HepG2 (cell line): ENCODE results near the gene PNKD. TPM values are rescaled to one million over a fixed set of nuclear protein-coding genes. Genes with fewer than 3 reads are reported as not detected.
"Not testable (repeated sequence)": the region's sequence is repeated elsewhere in the genome, so short reads cannot be mapped to it uniquely, and the experiment has no call there.

Experiments used
- ATAC-seq: fragments of 200-7000 bp; cut with Tn5 transposase; 3 replicates; pipeline ENCODE4 v1.9.1; 2020; ENCODE audit warnings: mild to moderate bottlenecking, moderate library complexity
- BruUV-seq: library from RNA; stranded (reverse); fragments of 400-500 nt; replicated peaks from 2 replicates; lab custom pipeline; 2021; lab: Mats Ljungman, UMichigan
- CTCF ChIA-PET: fragments of 300-600 bp; formaldehyde crosslinking; extraction: SDS; loops from one replicate; lab custom pipeline; 2021; ENCODE audit warnings: low total read pairs, inconsistent platforms, low intra/inter-chr PET ratio; lab: Yijun Ruan, JAX
- POLR2A ChIA-PET: fragments of 350-600 bp; sonication (Branson Sonifier 250); formaldehyde crosslinking; loops from one replicate; lab custom pipeline; 2020; ENCODE audit warnings: antibody characterized with exemption, inconsistent platforms; lab: Yijun Ruan, JAX
- DNase-seq: peaks from one replicate; pipeline ENCODE4 v3.0.0-alpha.2; 2015; ENCODE audit warnings: low spot score
- FAIRE-seq: peaks from 3 replicates; lab custom pipeline; 2011; peaks lifted over from hg19 to GRCh38; lab: Jason Lieb, UNC
- H2AFZ ChIP-seq: one replicate; pipeline ENCODE4 v1.6.1; 2011; ENCODE audit warnings: low read length, inconsistent platforms
- H3K27ac ChIP-seq: fragments of 300-600 bp; 3 replicates; pipeline ENCODE4 v1.8.0; 2011; ENCODE audit warnings: mixed run types, mild to moderate bottlenecking, mixed read lengths, low read length, inconsistent platforms; ENCODE audit not compliant: insufficient read depth; ENCODE audit errors: extremely low read length
- H3K27me3 ChIP-seq, 2 experiments: fragments of 200-600 bp in 1 of 2; 2 replicates in 1 of 2; 3 replicates in 1 of 2; pipeline versions ENCODE4 v1.6.0 to v1.8.0; 2011; ENCODE audit warnings: low read length in 2 of 2, mild to moderate bottlenecking in 2 of 2, moderate library complexity in 2 of 2, inconsistent platforms in 1 of 2; ENCODE audit not compliant: insufficient read depth in 2 of 2, control insufficient read depth in 1 of 2
- H3K36me3 ChIP-seq, 2 experiments: fragments of 200-600 bp in 1 of 2; replicated peaks in 1 of 2; 2 replicates in 1 of 2; 3 replicates in 1 of 2; pipeline versions ENCODE4 v1.5.1 to v1.8.0; 2011; ENCODE audit warnings: low read length in 2 of 2, inconsistent platforms in 1 of 2; ENCODE audit not compliant: insufficient read depth in 2 of 2, control insufficient read depth in 1 of 2
- H3K4me1 ChIP-seq: 2 replicates; pipeline ENCODE4 v1.5.1; 2012; ENCODE audit warnings: low read length, inconsistent platforms; ENCODE audit not compliant: insufficient read depth
- H3K4me2 ChIP-seq: 2 replicates; pipeline ENCODE4 v1.6.0; 2011; ENCODE audit warnings: low read depth, low read length, inconsistent platforms
- H3K4me3 ChIP-seq, 3 experiments: fragments of 200-600 bp in 1 of 3; sonication (generic), shearing (Covaris generic) in 1 of 3; replicated peaks in 1 of 3; 2 replicates each; pipeline ENCODE4 v1.5.1; 2011 to 2016; ENCODE audit warnings: low read length in 3 of 3, inconsistent platforms in 2 of 3, low read depth in 2 of 3, mild to moderate bottlenecking in 2 of 3, control low read depth in 1 of 3, mixed read lengths in 1 of 3; ENCODE audit not compliant: insufficient read depth in 1 of 3
- H3K79me2 ChIP-seq: one replicate; pipeline ENCODE4 v1.6.1; 2011; ENCODE audit warnings: low read length, inconsistent platforms; ENCODE audit not compliant: insufficient read depth
- H3K9ac ChIP-seq: 2 replicates; pipeline ENCODE4 v1.6.0; 2011; ENCODE audit warnings: mild to moderate bottlenecking, low read depth, low read length, inconsistent platforms; ENCODE audit not compliant: insufficient read depth
- H3K9me3 ChIP-seq: 2 replicates; pipeline ENCODE4 v1.5.1; 2012; ENCODE audit warnings: mild to moderate bottlenecking, low read length
- H4K20me1 ChIP-seq: 2 replicates; pipeline ENCODE4 v1.6.0; 2011; ENCODE audit warnings: inconsistent platforms, mild to moderate bottlenecking, low read length, moderate library complexity; ENCODE audit not compliant: insufficient read depth
- CREB1 ChIP-seq, 2 experiments: fragments of 450-650 bp in 1 of 2; IDR thresholded peaks; 2 replicates each; pipeline ENCODE4 v1.6.1; 2016 to 2017; ENCODE audit warnings: control low read depth in 1 of 2, mild to moderate bottlenecking in 1 of 2, missing compliant biosample characterization in 1 of 2, missing genetic modification characterization in 1 of 2
- HHEX ChIP-seq: IDR thresholded peaks from 2 replicates; pipeline ENCODE4 v1.6.1; 2016; ENCODE audit warnings: control low read depth
- LCORL ChIP-seq, 2 experiments: fragments of 450-650 bp in 1 of 2; sonication (generic) in 1 of 2; formaldehyde crosslinking in 1 of 2; IDR thresholded peaks; 2 replicates each; pipeline versions ENCODE4 v1.5.0 to v1.6.1; 2017 to 2020; ENCODE audit warnings: antibody characterized with exemption in 1 of 2, missing genetic modification reagents in 1 of 2
- MED1 ChIP-seq: sonication (generic); formaldehyde crosslinking; IDR thresholded peaks from 2 replicates; pipeline ENCODE4 v1.4.0; 2020; ENCODE audit warnings: missing genetic modification reagents
- MIER3 ChIP-seq: IDR thresholded peaks from 2 replicates; pipeline ENCODE4 v1.6.1; 2016; ENCODE audit warnings: missing compliant biosample characterization, borderline replicate concordance
- NR2C2 ChIP-seq: sonication (generic); formaldehyde crosslinking; IDR thresholded peaks from 2 replicates; pipeline ENCODE4 v1.4.0; 2020; ENCODE audit warnings: missing genetic modification reagents, mild to moderate bottlenecking, moderate library complexity, borderline replicate concordance
- RARG ChIP-seq: sonication (generic); formaldehyde crosslinking; IDR thresholded peaks from 2 replicates; pipeline ENCODE4 v1.4.0; 2020; ENCODE audit warnings: low read depth, mild to moderate bottlenecking, missing genetic modification reagents
- SAP130 ChIP-seq: IDR thresholded peaks from 2 replicates; pipeline ENCODE4 v1.6.1; 2016; ENCODE audit warnings: low read depth
- ZKSCAN8 ChIP-seq: IDR thresholded peaks from 2 replicates; pipeline ENCODE4 v1.6.1; 2016; ENCODE audit warnings: borderline replicate concordance, missing genetic modification reagents, missing compliant biosample characterization
- ZMYM3 ChIP-seq: sonication (generic); formaldehyde crosslinking; IDR thresholded peaks from 2 replicates; pipeline ENCODE4 v1.5.1; 2020; ENCODE audit warnings: mild to moderate bottlenecking, missing genetic modification reagents
- WGBS: methylation state at CpG from one replicate; pipeline ENCODE4 v1.1.6; 2017; ENCODE audit warnings: low lambda C conversion rate; 5-methylcytosine and 5-hydroxymethylcytosine counted together
- in situ Hi-C: cut with HindIII; loops from 2 replicates; pipeline ENCODE4 v1.10.0; 2017; ENCODE audit warnings: low pct_unique_long_range_greater_than_20kb; ENCODE audit not compliant: extremely low pct_ligation_motif_present
- intact Hi-C: fragments of 100-400 bp; cut with micrococcal nuclease; formaldehyde crosslinking; loops from one replicate; pipeline ENCODE4 v1.10.0; 2022; ENCODE audit not compliant: unreplicated experiment
- polyA plus RNA-seq, 8 experiments: library from polyadenylated mRNA; depleted of rRNA in 3 of 8; stranded (reverse) in 7 of 8; unstranded in 1 of 8; fragments of >200 nt; fragmentation: Illumina TruSeq in 4 of 8; extraction: Trizol in 4 of 8; gene quantifications; 2 replicates each; pipeline versions ENCODE4 v1.2.1 to v1.2.3, GENCODE V29; 2011 to 2016; ENCODE audit warnings: low read depth in 4 of 8, missing spikeins in 1 of 8, mixed read lengths in 1 of 8; ENCODE audit not compliant: insufficient read depth in 1 of 8
- total RNA-seq, 5 experiments: library from RNA; depleted of rRNA; stranded (reverse); fragments of >200 nt; fragmentation: Illumina TruSeq; extraction: Trizol; gene quantifications; 2 replicates each; pipeline ENCODE4 v1.2.3, GENCODE V29; 2016; ENCODE audit warnings: low read depth in 1 of 5
- TF ChIP-seq, protein P1 (sequence below): sonication (generic); formaldehyde crosslinking; conservative IDR thresholded peaks from 2 replicates; pipeline ENCODE4 v1.4.0; 2020; ENCODE audit warnings: mild to moderate bottlenecking, missing genetic modification reagents, moderate library complexity
- TF ChIP-seq, protein P2 (sequence below), 2 experiments: fragments of 450-650 bp in 1 of 2; sonication (generic) in 1 of 2; formaldehyde crosslinking; IDR thresholded peaks; 2 replicates each; pipeline versions ENCODE4 v1.5.0 to v1.8.0; 2020 to 2022; ENCODE audit warnings: mild to moderate bottlenecking in 1 of 2, missing genetic modification reagents in 1 of 2
- TF ChIP-seq, protein P3 (sequence below): IDR thresholded peaks from 2 replicates; pipeline ENCODE4 v1.6.1; 2016; ENCODE audit warnings: mild to moderate bottlenecking

Gene PNKD
- total and polyA plus RNA-seq, 2 of the 13 experiments (the other 11 are each of a cell fraction or from before 2014, with no cell fraction given), result 55.9 to 80.4 TPM

DNA sequence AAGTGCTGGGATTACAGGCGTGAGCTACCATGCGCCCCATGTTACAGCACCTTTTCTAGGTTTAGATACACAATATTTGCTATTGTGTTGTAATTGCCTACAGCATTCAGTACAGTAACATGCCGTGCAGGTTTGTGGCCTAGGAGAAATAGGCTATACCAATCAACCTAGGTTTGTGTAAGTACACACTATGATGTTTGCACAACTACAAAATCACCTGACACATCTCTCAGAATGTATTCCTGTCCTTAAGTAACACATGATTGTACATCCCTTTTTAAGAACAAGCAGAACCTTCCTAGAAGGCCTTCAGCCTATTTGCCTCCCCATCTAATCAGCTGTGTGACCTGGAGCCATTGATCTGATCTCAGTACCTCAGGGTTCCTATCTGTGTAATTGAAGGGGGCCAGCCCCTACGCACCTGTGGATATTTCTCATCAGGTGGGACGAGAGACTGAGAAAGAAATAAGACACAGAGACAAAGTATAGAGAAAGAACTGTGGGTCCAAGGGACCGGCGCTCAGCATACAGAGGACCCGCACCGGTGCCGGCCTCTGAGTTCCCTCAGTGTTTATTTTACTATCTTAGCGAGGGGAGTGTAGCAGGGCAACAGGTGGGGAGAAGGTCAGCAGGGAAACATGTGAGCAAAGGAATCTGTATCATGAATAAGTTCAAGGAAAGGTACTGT is 40.7 kb downstream of the PNKD start (continued):
- peak; percentile 70; the same call in 1 of the 2 replicates for TF ChIP-seq MED1 (CRISPR knock-in tag)
- TF ChIP-seq ZMYM3 (CRISPR knock-in tag), result 0 out of 2 replicates have a peak, but pooled peaks have one; percentile 27
- TF ChIP-seq ZKSCAN8 (CRISPR knock-in tag), result no peak
- TF ChIP-seq CREB1 (IDR thresholded peaks at IDR 0.05), result no peak
- peak; percentile 50; the same call in 1 of the 2 replicates for TF ChIP-seq CREB1 (CRISPR knock-in tag; IDR thresholded peaks at IDR 0.05)

DNA sequence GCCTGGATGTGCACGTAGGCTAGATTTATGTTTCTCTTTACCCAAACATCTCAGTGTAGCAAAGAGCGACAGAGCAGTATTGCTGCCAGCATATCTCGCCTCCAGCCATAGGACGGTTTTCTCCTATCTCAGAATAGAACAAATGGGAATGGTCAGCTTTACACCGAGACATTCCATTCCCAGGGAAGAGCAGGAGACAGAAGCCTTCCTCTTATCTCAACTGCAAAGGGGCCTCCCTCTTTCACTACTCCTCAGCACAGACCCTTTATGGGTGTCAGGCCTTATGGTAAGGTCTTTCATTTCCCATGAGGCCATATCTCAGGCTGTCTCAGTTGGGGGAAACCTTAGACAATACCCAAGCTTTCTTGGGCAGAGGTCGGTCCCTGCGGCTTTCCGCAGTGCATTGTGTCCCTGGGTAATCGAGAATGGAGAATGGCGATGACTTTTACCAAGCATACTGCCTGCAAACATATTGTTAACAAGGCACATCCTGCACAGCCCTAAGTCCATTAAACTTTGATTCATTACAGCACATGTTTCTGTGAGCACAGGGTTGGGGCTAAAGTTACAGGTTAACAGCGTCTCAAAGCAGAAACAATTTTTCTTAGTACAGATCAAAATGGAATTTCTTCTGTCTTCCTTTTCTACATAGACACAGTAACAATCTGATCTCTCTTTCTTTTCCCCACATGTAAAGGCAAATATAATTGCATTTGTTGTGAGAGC is 41.4 kb downstream of the PNKD start:
- ChIA-PET POLR2A (interaction anchor here (0.6 to 2.8 kb wide), 7 partner anchors 11 to 88 kb away, joined by 3 to 37 read pairs (median 5); partner anchors contain the start of genes CATIP, CTDSP1 and TMBIM1), CTCF (interaction anchor here (2.1 kb wide), 1 partner anchor 45 kb away, joined by 6 read pairs; the partner anchor contains the start of gene CATIP)
- H4K20me1 ChIP-seq; H3K79me2 ChIP-seq; H3K9me3 ChIP-seq; DNase-seq; H3K27me3 ChIP-seq; FAIRE-seq; BruUV-seq; in situ Hi-C loops; H3K36me3 ChIP-seq; H3K9ac ChIP-seq; H2AFZ ChIP-seq; TF ChIP-seq LCORL (IDR thresholded peaks at IDR 0.05): not testable (repeated sequence)
- peak overlapping the region; percentile 79 for H3K4me2 ChIP-seq
- H3K4me3 ChIP-seq, result peak overlapping the region; percentile 19 to 47 (median 36); a peak in 4 of 6 replicates
- intact Hi-C loops, result loop anchor here (1.0 to 2.0 kb wide), 2 partner anchors 11 to 43 kb away; no protein-coding TSS in a partner anchor
- 3% methylated on average over 11 of the region's 11 CpGs for WGBS
- peak overlapping the region; percentile 58 for H3K27ac ChIP-seq
- ATAC-seq, result peak; percentile 53
- peaks cover 74% of the 10 kb centered on the region for H3K4me1 ChIP-seq
- TF ChIP-seq, protein P1, sequence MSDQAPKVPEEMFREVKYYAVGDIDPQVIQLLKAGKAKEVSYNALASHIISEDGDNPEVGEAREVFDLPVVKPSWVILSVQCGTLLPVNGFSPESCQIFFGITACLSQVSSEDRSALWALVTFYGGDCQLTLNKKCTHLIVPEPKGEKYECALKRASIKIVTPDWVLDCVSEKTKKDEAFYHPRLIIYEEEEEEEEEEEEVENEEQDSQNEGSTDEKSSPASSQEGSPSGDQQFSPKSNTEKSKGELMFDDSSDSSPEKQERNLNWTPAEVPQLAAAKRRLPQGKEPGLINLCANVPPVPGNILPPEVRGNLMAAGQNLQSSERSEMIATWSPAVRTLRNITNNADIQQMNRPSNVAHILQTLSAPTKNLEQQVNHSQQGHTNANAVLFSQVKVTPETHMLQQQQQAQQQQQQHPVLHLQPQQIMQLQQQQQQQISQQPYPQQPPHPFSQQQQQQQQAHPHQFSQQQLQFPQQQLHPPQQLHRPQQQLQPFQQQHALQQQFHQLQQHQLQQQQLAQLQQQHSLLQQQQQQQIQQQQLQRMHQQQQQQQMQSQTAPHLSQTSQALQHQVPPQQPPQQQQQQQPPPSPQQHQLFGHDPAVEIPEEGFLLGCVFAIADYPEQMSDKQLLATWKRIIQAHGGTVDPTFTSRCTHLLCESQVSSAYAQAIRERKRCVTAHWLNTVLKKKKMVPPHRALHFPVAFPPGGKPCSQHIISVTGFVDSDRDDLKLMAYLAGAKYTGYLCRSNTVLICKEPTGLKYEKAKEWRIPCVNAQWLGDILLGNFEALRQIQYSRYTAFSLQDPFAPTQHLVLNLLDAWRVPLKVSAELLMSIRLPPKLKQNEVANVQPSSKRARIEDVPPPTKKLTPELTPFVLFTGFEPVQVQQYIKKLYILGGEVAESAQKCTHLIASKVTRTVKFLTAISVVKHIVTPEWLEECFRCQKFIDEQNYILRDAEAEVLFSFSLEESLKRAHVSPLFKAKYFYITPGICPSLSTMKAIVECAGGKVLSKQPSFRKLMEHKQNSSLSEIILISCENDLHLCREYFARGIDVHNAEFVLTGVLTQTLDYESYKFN (CRISPR knock-in tag), result peak; percentile 36; the same call in 1 of the 2 replicates
- TF ChIP-seq NR2C2 (0 out of 2 replicates have a peak, but pooled peaks have one; percentile 8), RARG (CRISPR knock-in tag) (0 out of 2 replicates have a peak, but pooled peaks have one; percentile 2), LCORL (CRISPR knock-in tag; IDR thresholded peaks at IDR 0.05) (peak; percentile 20; the same call in 1 of the 2 replicates), HHEX (CRISPR knock-in tag) (peak; percentile 14; the same call in 1 of the 2 replicates), MIER3 (CRISPR knock-in tag) (0 out of 2 replicates have a peak, but pooled peaks have one; percentile 11), SAP130 (CRISPR knock-in tag) (peak; percentile 59)
- TF ChIP-seq, protein P2, sequence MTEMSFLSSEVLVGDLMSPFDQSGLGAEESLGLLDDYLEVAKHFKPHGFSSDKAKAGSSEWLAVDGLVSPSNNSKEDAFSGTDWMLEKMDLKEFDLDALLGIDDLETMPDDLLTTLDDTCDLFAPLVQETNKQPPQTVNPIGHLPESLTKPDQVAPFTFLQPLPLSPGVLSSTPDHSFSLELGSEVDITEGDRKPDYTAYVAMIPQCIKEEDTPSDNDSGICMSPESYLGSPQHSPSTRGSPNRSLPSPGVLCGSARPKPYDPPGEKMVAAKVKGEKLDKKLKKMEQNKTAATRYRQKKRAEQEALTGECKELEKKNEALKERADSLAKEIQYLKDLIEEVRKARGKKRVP (CRISPR knock-in tag; IDR thresholded peaks at IDR 0.05), result 0 out of 4 replicates have a peak, but pooled peaks of 1 of the 2 experiments have one; percentile 24
- TF ChIP-seq, protein P3, sequence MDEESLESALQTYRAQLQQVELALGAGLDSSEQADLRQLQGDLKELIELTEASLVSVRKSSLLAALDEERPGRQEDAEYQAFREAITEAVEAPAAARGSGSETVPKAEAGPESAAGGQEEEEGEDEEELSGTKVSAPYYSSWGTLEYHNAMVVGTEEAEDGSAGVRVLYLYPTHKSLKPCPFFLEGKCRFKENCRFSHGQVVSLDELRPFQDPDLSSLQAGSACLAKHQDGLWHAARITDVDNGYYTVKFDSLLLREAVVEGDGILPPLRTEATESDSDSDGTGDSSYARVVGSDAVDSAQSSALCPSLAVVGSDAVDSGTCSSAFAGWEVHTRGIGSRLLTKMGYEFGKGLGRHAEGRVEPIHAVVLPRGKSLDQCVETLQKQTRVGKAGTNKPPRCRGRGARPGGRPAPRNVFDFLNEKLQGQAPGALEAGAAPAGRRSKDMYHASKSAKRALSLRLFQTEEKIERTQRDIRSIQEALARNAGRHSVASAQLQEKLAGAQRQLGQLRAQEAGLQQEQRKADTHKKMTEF (CRISPR knock-in tag), result peak; percentile 16; the same call in 1 of the 2 replicates
